Neural progenitor cell (in vitro differentiated cells): ENCODE measurements around the gene NAP1L5. TPM values are rescaled to one million over a fixed set of nuclear protein-coding genes. Genes with fewer than 3 reads are reported as not detected.

Experiments used
- DNase-seq: peaks from one replicate; pipeline ENCODE4 v3.0.0-alpha.2; 2016; ENCODE audit warnings: low spot score
- H2AFZ ChIP-seq: fragments of 200-600 bp; sonication (generic); replicated peaks from 2 replicates; pipeline ENCODE4 v1.6.1; 2016; ENCODE audit warnings: antibody characterized with exemption
- H3F3A ChIP-seq: fragments of 200-600 bp; sonication (generic); 2 replicates; pipeline ENCODE4 v1.6.1; 2016; ENCODE audit warnings: antibody characterized with exemption, low read depth
- H3K27ac ChIP-seq: fragments of 200-600 bp; sonication (generic); 2 replicates; pipeline ENCODE4 v1.5.1; 2016; ENCODE audit warnings: mild to moderate bottlenecking
- H3K27me3 ChIP-seq: fragments of 200-600 bp; sonication (generic); 2 replicates; pipeline ENCODE4 v1.6.1; 2016; ENCODE audit warnings: mild to moderate bottlenecking, moderate library complexity
- H3K36me3 ChIP-seq: fragments of 200-600 bp; sonication (generic); 2 replicates; pipeline ENCODE4 v1.5.1; 2016
- H3K4me1 ChIP-seq: fragments of 200-600 bp; sonication (generic); 2 replicates; pipeline ENCODE4 v1.6.1; 2016; ENCODE audit warnings: mixed run types
- H3K4me2 ChIP-seq: fragments of 200-600 bp; sonication (generic); 2 replicates; pipeline ENCODE4 v1.6.1; 2016
- H3K4me3 ChIP-seq: fragments of 200-600 bp; sonication (generic); 2 replicates; pipeline ENCODE4 v1.5.1; 2016
- H3K79me2 ChIP-seq: fragments of 200-600 bp; sonication (generic); 2 replicates; pipeline ENCODE4 v1.6.1; 2016; ENCODE audit warnings: low read depth
- H3K9ac ChIP-seq: fragments of 200-600 bp; sonication (generic); 2 replicates; pipeline ENCODE4 v1.6.1; 2016
- H3K9me3 ChIP-seq: fragments of 200-600 bp; sonication (generic); 2 replicates; pipeline ENCODE4 v1.5.1; 2016; ENCODE audit warnings: low read depth
- H4K20me1 ChIP-seq: fragments of 200-600 bp; sonication (generic); 2 replicates; pipeline ENCODE4 v1.6.1; 2016; ENCODE audit warnings: low read depth
- H3K27ac Mint-ChIP-seq: 3 replicates; pipeline ENCODE4 v1.8.0; 2021; ENCODE audit warnings: mixed read lengths
- H3K27me3 Mint-ChIP-seq: 2 replicates; pipeline ENCODE4 v1.8.0; 2022; ENCODE audit warnings: low read depth, mild to moderate bottlenecking, inconsistent platforms, moderate library complexity, mixed read lengths; ENCODE audit not compliant: insufficient read depth
- H3K36me3 Mint-ChIP-seq: 3 replicates; pipeline ENCODE4 v1.8.0; 2021; ENCODE audit warnings: mixed read lengths
- H3K4me1 Mint-ChIP-seq: 3 replicates; pipeline ENCODE4 v1.8.0; 2021; ENCODE audit warnings: mixed read lengths
- H3K4me3 Mint-ChIP-seq: 3 replicates; pipeline ENCODE4 v1.8.0; 2021; ENCODE audit warnings: mild to moderate bottlenecking, moderate library complexity, mixed read lengths
- H3K9me3 Mint-ChIP-seq: 3 replicates; pipeline ENCODE4 v1.8.0; 2020; ENCODE audit warnings: mixed read lengths
- EZH2 ChIP-seq: fragments of 200-600 bp; sonication (generic); IDR thresholded peaks from 2 replicates; pipeline ENCODE4 v1.6.1; 2017; ENCODE audit warnings: antibody characterized with exemption, mild to moderate bottlenecking, moderate library complexity
- EZH2phosphoT487 ChIP-seq: fragments of 200-600 bp; sonication (generic); IDR thresholded peaks from 2 replicates; pipeline ENCODE4 v1.6.1; 2017; ENCODE audit warnings: antibody characterized with exemption
- total RNA-seq: library from RNA; depleted of rRNA; stranded (reverse); fragments of >200 nt; gene quantifications from 2 replicates; pipeline ENCODE4 v1.2.3, GENCODE V29; 2015; ENCODE audit warnings: low replicate concordance
- TF ChIP-seq, protein P1 (sequence below): fragments of 200-600 bp; sonication (generic); IDR thresholded peaks from 2 replicates; pipeline ENCODE4 v1.5.1; 2017; ENCODE audit warnings: antibody characterized with exemption, mild to moderate bottlenecking

The NAP1L5 gene
- total RNA-seq, 1 donor from 2014 or later = 6.9 TPM

DNA sequence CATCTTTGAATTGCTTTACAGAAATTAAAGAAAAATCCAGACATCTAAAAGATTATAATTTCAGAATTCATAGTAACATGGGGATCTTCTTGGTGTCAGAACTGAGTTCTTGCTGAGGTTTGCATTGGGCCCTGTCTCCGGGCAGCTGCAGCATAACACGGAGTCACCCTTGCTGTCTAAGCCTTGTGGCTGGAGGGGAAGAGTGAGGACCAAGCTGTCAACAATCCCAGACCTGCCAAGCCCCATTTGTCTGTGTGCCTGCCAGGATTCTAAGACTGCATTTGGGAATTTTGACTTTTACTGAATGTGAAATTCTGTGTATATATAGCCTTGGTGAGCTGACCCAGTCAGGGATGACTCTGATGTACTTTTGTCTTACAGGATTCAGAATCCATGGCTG is 25.2 kb upstream of the NAP1L5 start:
- no peaks in the 10 kb centered on the region for H3K79me2 ChIP-seq
- peaks cover 16% of the 10 kb centered on the region for H3K9me3 Mint-ChIP-seq
- no peak overlapping the region for H2AFZ ChIP-seq
- no peak overlapping the region for H3K4me3 ChIP-seq
- no peaks in the 10 kb centered on the region for H3K27me3 ChIP-seq
- no peak overlapping the region for H3K4me3 Mint-ChIP-seq
- TF ChIP-seq EZH2phosphoT487 (no peak), EZH2 (no peak)
- TF ChIP-seq, protein P1, sequence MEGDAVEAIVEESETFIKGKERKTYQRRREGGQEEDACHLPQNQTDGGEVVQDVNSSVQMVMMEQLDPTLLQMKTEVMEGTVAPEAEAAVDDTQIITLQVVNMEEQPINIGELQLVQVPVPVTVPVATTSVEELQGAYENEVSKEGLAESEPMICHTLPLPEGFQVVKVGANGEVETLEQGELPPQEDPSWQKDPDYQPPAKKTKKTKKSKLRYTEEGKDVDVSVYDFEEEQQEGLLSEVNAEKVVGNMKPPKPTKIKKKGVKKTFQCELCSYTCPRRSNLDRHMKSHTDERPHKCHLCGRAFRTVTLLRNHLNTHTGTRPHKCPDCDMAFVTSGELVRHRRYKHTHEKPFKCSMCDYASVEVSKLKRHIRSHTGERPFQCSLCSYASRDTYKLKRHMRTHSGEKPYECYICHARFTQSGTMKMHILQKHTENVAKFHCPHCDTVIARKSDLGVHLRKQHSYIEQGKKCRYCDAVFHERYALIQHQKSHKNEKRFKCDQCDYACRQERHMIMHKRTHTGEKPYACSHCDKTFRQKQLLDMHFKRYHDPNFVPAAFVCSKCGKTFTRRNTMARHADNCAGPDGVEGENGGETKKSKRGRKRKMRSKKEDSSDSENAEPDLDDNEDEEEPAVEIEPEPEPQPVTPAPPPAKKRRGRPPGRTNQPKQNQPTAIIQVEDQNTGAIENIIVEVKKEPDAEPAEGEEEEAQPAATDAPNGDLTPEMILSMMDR = no peak
- DNase-seq = no peak
- no peaks in the 10 kb centered on the region for H4K20me1 ChIP-seq
- H3K4me1 Mint-ChIP-seq = peaks cover 4% of the 10 kb centered on the region
- peaks cover 2% of the 10 kb centered on the region for H3K27me3 Mint-ChIP-seq
- H3K4me1 ChIP-seq = peaks cover 8% of the 10 kb centered on the region
- no peak overlapping the region for H3K4me2 ChIP-seq
- no peaks in the 10 kb centered on the region for H3F3A ChIP-seq
- peaks cover 29% of the 10 kb centered on the region for H3K36me3 Mint-ChIP-seq
- no peaks in the 10 kb centered on the region for H3K9me3 ChIP-seq
- no peak overlapping the region for H3K27ac Mint-ChIP-seq
- no peaks in the 10 kb centered on the region for H3K36me3 ChIP-seq
- no peak overlapping the region for H3K27ac ChIP-seq
- no peak overlapping the region for H3K9ac ChIP-seq

DNA sequence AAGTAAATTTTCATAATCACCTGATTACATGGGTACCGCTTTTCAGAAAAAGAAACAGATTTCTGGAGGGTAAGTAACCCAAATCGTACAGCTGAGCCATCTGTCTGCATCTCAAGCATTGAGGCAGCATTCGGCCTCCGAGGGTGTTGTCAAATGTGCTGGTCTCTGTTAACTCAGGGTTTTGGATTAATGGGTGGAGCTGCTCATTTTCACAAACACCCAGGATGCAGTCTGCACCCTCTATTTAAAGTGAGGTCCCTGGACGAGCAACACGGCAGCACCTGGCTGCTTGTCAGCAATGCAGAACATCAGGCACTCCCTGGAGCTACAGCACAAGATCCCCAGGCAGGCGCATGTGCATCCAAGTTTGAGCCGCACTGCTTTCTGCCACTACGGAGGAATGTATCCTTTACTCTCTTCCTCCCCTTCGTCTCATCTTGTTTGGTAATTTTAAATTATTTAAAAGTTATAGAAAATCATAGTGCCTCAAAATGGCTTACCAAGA is 24.7 kb upstream of the NAP1L5 start:
- peaks cover 4% of the 10 kb centered on the region for H3K4me1 Mint-ChIP-seq
- DNase-seq = no peak
- peaks cover 2% of the 10 kb centered on the region for H3K9me3 ChIP-seq
- TF ChIP-seq EZH2phosphoT487 (no peak), EZH2 (no peak)
- TF ChIP-seq, protein P1 = no peak
- no peaks in the 10 kb centered on the region for H3K27me3 ChIP-seq
- H3K27ac ChIP-seq = no peak overlapping the region
- H3K9me3 Mint-ChIP-seq = peaks cover 21% of the 10 kb centered on the region
- H4K20me1 ChIP-seq = no peaks in the 10 kb centered on the region
- H3K4me3 Mint-ChIP-seq = no peak overlapping the region
- H3K79me2 ChIP-seq = no peaks in the 10 kb centered on the region
- H3K36me3 ChIP-seq = no peaks in the 10 kb centered on the region
- peaks cover 8% of the 10 kb centered on the region for H3K4me1 ChIP-seq
- no peak overlapping the region for H3K4me3 ChIP-seq
- H3K9ac ChIP-seq = no peak overlapping the region
- peaks cover 2% of the 10 kb centered on the region for H3K27me3 Mint-ChIP-seq
- no peaks in the 10 kb centered on the region for H3F3A ChIP-seq
- no peak overlapping the region for H2AFZ ChIP-seq
- no peak overlapping the region for H3K27ac Mint-ChIP-seq
- no peak overlapping the region for H3K4me2 ChIP-seq
- peaks cover 32% of the 10 kb centered on the region for H3K36me3 Mint-ChIP-seq

DNA sequence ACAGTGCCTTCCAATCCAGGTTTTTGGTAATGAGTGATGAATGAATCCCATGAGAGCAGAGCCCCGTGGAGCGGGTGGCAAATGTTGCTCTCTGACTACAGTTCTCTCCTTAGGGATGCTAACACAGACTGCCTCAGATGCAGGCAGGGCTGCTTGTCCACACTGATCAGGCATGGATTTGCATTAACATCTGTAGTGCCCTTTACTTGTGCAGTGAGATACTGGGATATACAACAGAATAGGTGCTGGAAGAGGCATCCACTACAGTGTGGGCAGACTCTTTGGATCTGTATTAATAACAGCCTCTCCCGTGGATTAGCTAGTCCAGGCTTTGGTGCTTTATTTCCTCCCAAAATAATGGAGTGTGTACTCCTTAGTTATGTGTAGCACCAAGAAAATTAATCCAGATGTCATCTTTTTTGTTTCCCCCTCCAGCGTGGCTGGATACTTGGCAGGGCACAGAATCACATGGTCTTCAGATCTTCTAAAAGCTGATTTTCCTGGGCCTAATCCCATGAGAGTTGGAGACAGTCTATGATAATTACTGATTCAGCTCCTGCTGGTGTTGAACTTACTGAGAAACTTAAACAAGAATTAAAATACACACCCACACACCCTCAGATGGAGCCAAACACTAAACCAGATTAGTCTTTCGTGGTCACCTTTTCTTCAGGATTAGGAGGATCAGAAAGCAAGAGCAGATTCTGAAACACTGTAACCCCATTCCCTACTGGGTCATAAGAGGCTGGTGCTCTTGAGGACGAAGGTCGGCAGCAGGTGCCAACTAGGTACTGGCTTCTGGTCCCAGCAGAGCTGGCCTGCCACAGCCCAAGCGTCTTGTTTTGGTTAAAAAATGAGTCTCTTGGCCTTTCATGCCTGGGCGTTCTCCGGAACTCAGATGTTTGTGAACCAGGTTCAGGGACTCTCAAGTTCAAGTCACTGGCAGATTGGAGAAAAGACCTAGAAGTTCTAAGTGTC is 23.1 kb upstream of the NAP1L5 start:
- no peak overlapping the region for H3K4me2 ChIP-seq
- TF ChIP-seq, protein P1 = no peak
- no peak for TF ChIP-seq EZH2phosphoT487
- no peak for TF ChIP-seq EZH2
- no peak overlapping the region for H3K27ac ChIP-seq
- H3K27me3 ChIP-seq = no peaks in the 10 kb centered on the region
- Mint-ChIP-seq H3K4me1 (peaks cover 4% of the 10 kb centered on the region), H3K27ac (no peak overlapping the region), H3K36me3 (peaks cover 31% of the 10 kb centered on the region), H3K4me3 (no peak overlapping the region), H3K27me3 (no peaks in the 10 kb centered on the region), H3K9me3 (peaks cover 30% of the 10 kb centered on the region)
- peaks cover 8% of the 10 kb centered on the region for H3K4me1 ChIP-seq
- no peak overlapping the region for H3K4me3 ChIP-seq
- H2AFZ ChIP-seq = no peak overlapping the region
- no peak overlapping the region for H3K9ac ChIP-seq
- no peaks in the 10 kb centered on the region for H3K36me3 ChIP-seq
- H4K20me1 ChIP-seq = no peaks in the 10 kb centered on the region
- H3F3A ChIP-seq = no peaks in the 10 kb centered on the region
- H3K79me2 ChIP-seq = no peaks in the 10 kb centered on the region
- H3K9me3 ChIP-seq = peaks cover 11% of the 10 kb centered on the region
- DNase-seq = no peak
